ENCODE data around the gene ENG. TPM values are rescaled to one million over a fixed set of nuclear protein-coding genes. Genes with fewer than 3 reads are reported as not detected.
"Not testable (repeated sequence)": the region's sequence is repeated elsewhere in the genome, so short reads cannot be mapped to it uniquely, and the experiment has no call there.

The ENG gene
- total RNA-seq, 1 experiment from 2014 or later, result 16.4 TPM

- Histone ChIP-seq H3K9me3 (replicated peaks) (no peaks in the 10 kb centered on the region), H3K4me1 (peaks cover 5% of the 10 kb centered on the region), H3K36me3 (no peaks in the 10 kb centered on the region), H3K4me3 (no peak overlapping the region), H3K27ac (no peak overlapping the region), H3K27me3 (no peaks in the 10 kb centered on the region)
- DNase-seq, result no peak
Measured at GRCh38 chr9:127874301-127875221, 20.1 kb upstream of the ENG start.

DNA sequence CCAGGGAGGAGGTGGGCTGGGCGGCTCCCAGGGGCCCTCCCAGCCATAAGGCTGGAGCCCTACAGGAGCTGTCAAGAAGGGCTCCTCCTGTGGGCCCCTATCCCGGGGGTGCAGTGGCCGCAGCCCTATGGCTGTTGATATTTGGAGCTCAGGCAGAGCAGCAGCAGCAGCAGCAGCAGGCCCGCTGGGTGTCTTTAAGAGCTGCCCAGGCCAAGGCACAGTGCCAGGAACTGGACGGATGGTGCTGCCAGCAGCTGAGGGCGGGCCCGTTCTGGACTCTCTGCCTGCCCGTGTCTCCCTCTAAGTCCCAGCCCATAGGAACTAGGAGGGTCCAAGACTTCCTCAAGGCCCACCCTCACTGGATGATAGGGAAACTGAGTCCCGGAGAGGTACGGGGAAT lies 19.4 kb upstream of the ENG start:
- Histone ChIP-seq H3K36me3 (no peaks in the 10 kb centered on the region), H3K27ac (no peak overlapping the region), H3K4me1 (peaks cover 5% of the 10 kb centered on the region), H3K4me3 (no peak overlapping the region), H3K9me3 (replicated peaks) (no peaks in the 10 kb centered on the region), H3K27me3 (no peaks in the 10 kb centered on the region)
- DNase-seq, result no peak

DNA sequence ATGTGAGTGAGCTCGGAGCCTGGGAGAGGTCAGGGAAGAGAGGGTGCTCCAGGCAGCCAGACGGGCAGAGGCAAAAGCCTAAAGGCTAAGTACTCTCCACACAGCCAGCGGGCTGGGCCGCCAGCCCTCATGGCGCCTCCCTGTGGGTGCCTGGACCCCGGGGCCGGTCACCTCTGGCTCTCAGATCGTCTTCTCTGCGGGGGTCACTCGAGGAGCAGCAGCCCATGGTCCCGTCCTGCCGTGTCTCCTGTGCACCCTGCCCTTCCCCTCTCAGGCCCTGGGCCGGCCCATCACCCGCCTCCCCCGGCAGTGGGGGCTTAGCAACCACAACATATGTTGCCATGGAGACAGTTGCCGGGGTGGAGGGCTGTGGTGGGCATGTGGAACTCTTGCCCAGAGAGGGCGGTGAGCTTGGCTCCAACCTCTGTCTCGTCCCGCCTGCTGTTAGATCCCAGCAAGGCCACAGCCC lies 18.8 kb upstream of the ENG start:
- H3K9me3 ChIP-seq (replicated peaks), result no peaks in the 10 kb centered on the region
- no peaks in the 10 kb centered on the region for H3K27me3 ChIP-seq
- DNase-seq, result peak in 1 of 2 experiments; percentile 45
- no peak overlapping the region for H3K4me3 ChIP-seq
- H3K27ac ChIP-seq, result no peak overlapping the region
- H3K4me1 ChIP-seq, result peaks cover 5% of the 10 kb centered on the region
- H3K36me3 ChIP-seq, result no peaks in the 10 kb centered on the region

DNA sequence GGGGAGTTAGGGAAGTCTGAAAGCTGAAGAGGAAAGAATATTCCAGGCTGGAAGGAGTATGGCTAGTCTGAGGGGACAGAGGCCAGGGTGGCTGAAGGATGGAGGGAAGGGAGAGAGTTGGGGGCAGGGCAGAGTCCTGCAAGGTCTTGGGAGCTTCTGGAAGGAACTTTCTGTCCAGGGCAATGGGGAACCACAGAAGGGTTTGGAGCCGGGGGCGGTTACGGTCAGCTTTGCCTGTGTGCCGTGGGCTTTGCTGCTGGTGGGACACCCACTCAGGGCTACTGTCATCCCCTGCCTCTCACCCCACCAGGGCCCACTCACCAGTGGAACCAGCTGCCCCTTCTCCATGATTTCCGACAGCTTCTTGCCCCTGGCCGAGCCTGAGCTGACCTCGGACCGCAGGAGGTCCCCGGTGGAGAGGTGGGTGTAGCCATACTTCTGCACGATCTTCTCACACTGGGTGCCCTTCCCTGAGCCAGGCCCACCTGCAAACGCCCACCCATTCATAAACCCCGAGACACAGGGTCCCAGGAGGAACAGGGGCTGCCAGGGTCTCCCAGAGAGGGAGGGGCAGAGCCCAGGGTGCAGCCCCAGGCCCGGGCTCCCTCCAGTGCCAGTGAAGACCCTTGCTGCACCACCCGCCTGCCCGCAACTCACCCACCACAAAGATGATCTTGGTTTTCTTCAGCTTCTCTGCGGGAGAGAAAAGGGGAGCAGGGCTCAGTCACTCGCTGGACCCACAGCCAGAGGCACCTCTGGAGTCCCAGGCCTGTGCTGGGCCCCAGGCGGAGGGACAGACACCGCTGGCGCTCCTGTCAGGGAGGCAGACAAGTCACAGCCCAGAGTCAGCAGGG lies 18.1 kb upstream of the ENG start:
- Histone ChIP-seq H3K4me3 (no peak overlapping the region), H3K9me3 (replicated peaks) (no peaks in the 10 kb centered on the region), H3K27me3 (no peaks in the 10 kb centered on the region), H3K27ac (no peak overlapping the region), H3K4me1 (peaks cover 5% of the 10 kb centered on the region; the same call in 1 of the 2 replicates), H3K36me3 (no peaks in the 10 kb centered on the region)
- DNase-seq, result no peak

DNA sequence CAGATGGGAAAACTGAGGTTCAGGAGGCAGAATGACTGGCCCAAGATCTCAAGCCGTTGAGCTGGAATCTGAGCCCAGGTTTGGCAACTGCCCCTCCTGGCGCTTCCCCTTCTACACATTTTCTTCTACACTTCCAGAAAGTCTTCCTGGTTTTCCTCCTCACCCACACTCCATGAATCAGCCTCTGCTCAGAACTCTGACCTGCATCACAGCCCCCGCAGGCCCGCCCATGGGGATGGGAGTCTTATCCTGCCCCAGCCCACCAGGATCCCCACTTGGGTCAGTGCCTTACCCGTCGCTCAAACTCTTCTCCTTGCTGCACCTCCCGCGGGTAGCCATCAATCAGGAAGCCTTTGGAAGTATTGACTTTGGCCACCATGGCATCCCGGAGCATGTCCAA lies 17.1 kb upstream of the ENG start:
- H3K4me3 ChIP-seq, result no peak overlapping the region
- no peaks in the 10 kb centered on the region for H3K36me3 ChIP-seq
- H3K27me3 ChIP-seq, result no peaks in the 10 kb centered on the region
- no peak for DNase-seq
- H3K4me1 ChIP-seq, result no peaks in the 10 kb centered on the region
- no peak overlapping the region for H3K27ac ChIP-seq
- no peaks in the 10 kb centered on the region for H3K9me3 ChIP-seq (replicated peaks)

DNA sequence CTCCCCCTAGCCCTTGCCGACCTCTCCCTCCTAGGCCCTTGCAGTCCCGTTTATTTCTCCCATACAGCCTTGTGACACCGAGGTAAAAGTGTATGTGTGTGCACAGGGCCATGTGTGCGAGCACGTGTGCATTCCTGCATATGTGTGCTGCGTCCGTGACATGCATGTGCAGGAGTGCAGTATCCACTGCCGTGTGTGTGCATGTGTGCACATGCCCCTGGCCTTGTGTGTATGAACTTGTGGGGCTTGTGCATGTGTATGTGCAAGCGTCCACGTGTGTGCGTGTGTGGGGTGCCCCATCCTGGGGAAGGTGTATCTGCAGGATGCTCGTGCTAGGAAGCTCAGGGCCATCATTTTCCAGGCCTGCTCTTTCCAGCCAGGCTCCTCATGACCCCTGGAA lies 16.4 kb upstream of the ENG start:
- DNase-seq, result no peak
- no peak overlapping the region for H3K4me3 ChIP-seq
- H3K4me1 ChIP-seq, result no peaks in the 10 kb centered on the region
- H3K9me3 ChIP-seq (replicated peaks), result no peaks in the 10 kb centered on the region
- H3K27me3 ChIP-seq, result no peaks in the 10 kb centered on the region
- H3K36me3 ChIP-seq, result no peaks in the 10 kb centered on the region
- H3K27ac ChIP-seq, result no peak overlapping the region

- H3K27ac ChIP-seq; H3K27me3 ChIP-seq; H3K36me3 ChIP-seq; H3K9me3 ChIP-seq (replicated peaks); DNase-seq; H3K4me3 ChIP-seq; H3K4me1 ChIP-seq: not testable (repeated sequence)
Measured at GRCh38 chr9:127870153-127870491, 15.7 kb upstream of the ENG start.

DNA sequence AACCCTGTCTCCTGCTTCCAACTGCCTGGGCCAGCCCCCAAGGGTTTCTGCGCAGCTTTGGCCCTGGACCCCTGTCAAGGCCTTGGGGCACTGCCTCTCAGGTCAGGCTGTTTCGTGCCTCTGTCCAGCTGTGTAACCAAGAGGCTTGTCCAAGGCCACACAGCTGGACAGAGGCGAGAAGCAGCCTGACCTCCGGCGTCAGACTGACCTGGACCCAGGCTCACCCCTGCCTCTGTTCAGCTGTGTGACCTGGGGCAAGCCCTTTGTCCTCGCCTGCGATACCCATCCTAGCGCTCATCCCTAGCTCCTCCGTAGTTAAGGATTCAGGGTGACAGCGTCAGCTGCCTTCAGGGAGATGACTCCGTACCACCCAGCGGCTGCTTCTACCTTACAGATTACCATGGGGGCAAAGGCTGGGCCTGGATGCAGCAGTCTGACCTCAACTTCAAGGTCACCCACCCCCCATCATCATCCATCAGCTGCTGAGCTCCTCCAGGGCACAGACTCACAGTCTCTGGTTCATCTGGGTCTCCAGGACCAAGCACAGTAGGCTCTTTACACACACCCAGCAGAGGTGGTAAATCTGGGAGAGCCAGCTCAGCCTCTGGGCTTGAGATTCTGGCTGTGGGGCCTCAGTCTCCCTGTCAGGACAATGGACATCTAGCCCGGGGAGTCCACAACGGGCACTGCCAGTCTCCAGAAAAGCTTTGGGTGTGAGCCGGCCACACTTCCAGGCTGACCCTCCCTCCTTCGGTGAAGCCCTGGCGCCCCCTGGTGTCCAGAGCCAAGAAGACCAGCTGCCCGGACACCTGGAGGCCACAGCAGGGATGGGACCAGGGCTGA lies 15.1 kb upstream of the ENG start:
- Histone ChIP-seq H3K4me3 (no peak overlapping the region), H3K36me3 (no peaks in the 10 kb centered on the region), H3K27ac (no peak overlapping the region), H3K27me3 (no peaks in the 10 kb centered on the region), H3K4me1 (peaks cover 8% of the 10 kb centered on the region; the same call in 1 of the 2 replicates), H3K9me3 (replicated peaks) (no peaks in the 10 kb centered on the region)
- DNase-seq, result peak; percentile 92 to 95

GRCh38 chr9:127868278-127868902 lies 13.9 kb upstream of the ENG start:
- H3K36me3 ChIP-seq, result no peaks in the 10 kb centered on the region
- no peak overlapping the region for H3K4me3 ChIP-seq
- DNase-seq, result no peak
- no peaks in the 10 kb centered on the region for H3K9me3 ChIP-seq (replicated peaks)
- peaks cover 8% of the 10 kb centered on the region; the same call in 1 of the 2 replicates for H3K4me1 ChIP-seq
- no peaks in the 10 kb centered on the region for H3K27me3 ChIP-seq
- no peak overlapping the region for H3K27ac ChIP-seq

GRCh38 chr9:127867356-127868277 lies 13.2 kb upstream of the ENG start:
- DNase-seq, result no peak
- H3K27ac ChIP-seq, result no peak overlapping the region
- no peak overlapping the region for H3K4me3 ChIP-seq
- H3K27me3 ChIP-seq, result no peaks in the 10 kb centered on the region
- peaks cover 15% of the 10 kb centered on the region for H3K4me1 ChIP-seq
- H3K36me3 ChIP-seq, result no peaks in the 10 kb centered on the region
- no peaks in the 10 kb centered on the region for H3K9me3 ChIP-seq (replicated peaks)

DNA sequence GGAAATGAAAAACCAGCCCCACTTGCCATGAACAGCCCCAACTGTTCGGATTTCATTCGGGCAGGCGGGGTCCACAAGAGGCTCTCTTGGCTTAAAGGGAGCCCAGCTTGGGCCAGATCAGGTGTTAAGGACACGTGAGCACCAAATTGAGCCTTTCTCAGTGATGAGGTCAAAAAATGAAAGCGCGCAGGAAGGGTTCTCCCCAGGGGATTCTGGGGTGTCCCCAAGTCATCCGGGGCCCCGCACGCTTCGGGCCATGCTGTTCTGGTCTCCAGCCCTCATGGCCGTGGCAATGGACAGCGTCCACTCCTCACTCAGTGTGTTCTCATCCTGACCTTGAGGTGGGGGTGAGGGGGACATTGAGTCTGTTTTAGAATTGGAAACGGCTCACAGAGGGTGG lies 12.1 kb upstream of the ENG start:
- Histone ChIP-seq H3K4me3 (no peak overlapping the region), H3K4me1 (peaks cover 21% of the 10 kb centered on the region), H3K36me3 (no peaks in the 10 kb centered on the region), H3K27ac (no peak overlapping the region), H3K27me3 (no peaks in the 10 kb centered on the region), H3K9me3 (replicated peaks) (no peaks in the 10 kb centered on the region)
- no peak for DNase-seq

- no peak for DNase-seq
- Histone ChIP-seq H3K9me3 (replicated peaks) (no peaks in the 10 kb centered on the region), H3K27ac (no peak overlapping the region), H3K27me3 (no peaks in the 10 kb centered on the region), H3K36me3 (no peaks in the 10 kb centered on the region), H3K4me3 (no peak overlapping the region), H3K4me1 (peaks cover 21% of the 10 kb centered on the region)
Measured at GRCh38 chr9:127865645-127866464, 11.4 kb upstream of the ENG start.

DNA sequence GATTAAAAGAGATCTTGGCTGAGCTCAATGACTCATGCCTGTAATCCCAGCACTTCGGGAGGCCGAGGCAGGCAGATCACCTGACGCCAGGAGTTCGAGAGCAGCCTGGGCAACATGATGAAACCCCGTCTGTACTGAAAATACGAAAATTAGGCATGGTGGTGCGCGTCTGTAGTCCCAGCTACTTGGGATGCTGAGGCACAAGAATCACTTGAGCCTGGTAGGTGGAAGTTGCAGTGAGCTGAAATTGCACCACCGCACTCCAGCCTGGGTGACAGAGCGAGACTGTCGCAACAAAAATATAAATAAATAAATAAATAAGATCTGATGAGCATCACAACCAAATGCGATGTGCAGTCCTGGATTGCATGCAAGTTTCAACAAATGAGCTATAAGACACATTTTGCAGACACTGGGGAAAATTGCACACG lies 8.7 kb upstream of the ENG start:
- H3K27ac ChIP-seq, result no peak overlapping the region
- H3K27me3 ChIP-seq, result no peaks in the 10 kb centered on the region
- H3K4me3 ChIP-seq, result no peak overlapping the region
- no peaks in the 10 kb centered on the region for H3K36me3 ChIP-seq
- no peaks in the 10 kb centered on the region for H3K9me3 ChIP-seq (replicated peaks)
- peaks cover 30% of the 10 kb centered on the region for H3K4me1 ChIP-seq
- peak in 1 of 2 experiments; percentile 45 for DNase-seq

All from SJCRH30 (cell line).